LNCAP (cell line): ENCODE data around the gene PSME3IP1.

Experiments
- CTCF ChIP-seq: fragments of 450-650 bp; IDR thresholded peaks from 2 replicates; pipeline ENCODE4 v1.5.1; 2017; ENCODE audit warnings: mild to moderate bottlenecking

Gene PSME3IP1

GRCh38 chr16:57111420-57111819 is 74.4 kb downstream of the PSME3IP1 start:
- TF ChIP-seq CTCF, result no peak

GRCh38 chr16:57110937-57111336 is 74.9 kb downstream of the PSME3IP1 start:
- TF ChIP-seq CTCF, result no peak

- no peak for TF ChIP-seq CTCF
Observed at GRCh38 chr16:57108432-57108831, 77.4 kb downstream of the PSME3IP1 start.

- no peak for TF ChIP-seq CTCF
Observed at GRCh38 chr16:57107321-57107922, 78.4 kb downstream of the PSME3IP1 start.

GRCh38 chr16:57106767-57107166 is 79.1 kb downstream of the PSME3IP1 start:
- no peak for TF ChIP-seq CTCF

- no peak for TF ChIP-seq CTCF
Observed at GRCh38 chr16:57105184-57105583, 80.7 kb downstream of the PSME3IP1 start.

GRCh38 chr16:57104706-57105105 is 81.1 kb downstream of the PSME3IP1 start:
- TF ChIP-seq CTCF, result no peak
